Activated naive CD8-positive, alpha-beta T cell treated with anti-CD3 and anti-CD28 coated beads for 36 hours (primary cell): ENCODE results near the gene OPRD1. TPM values are rescaled to one million over a fixed set of nuclear protein-coding genes. Genes with fewer than 3 reads are reported as not detected.
"Not testable (repeated sequence)": the region's sequence is repeated elsewhere in the genome, so short reads cannot be mapped to it uniquely, and the experiment has no call there.

Experiments
- DNase-seq: peaks from one replicate; pipeline ENCODE4 v3.0.0; 2021
- H3K27ac Mint-ChIP-seq: one replicate; pipeline ENCODE4 v1.8.0; 2022; ENCODE audit warnings: mild to moderate bottlenecking, moderate library complexity, mixed read lengths
- H3K27me3 Mint-ChIP-seq: one replicate; pipeline ENCODE4 v1.8.0; 2022; ENCODE audit warnings: mild to moderate bottlenecking, mixed read lengths
- H3K36me3 Mint-ChIP-seq: one replicate; pipeline ENCODE4 v1.8.0; 2021; ENCODE audit warnings: mild to moderate bottlenecking, mixed read lengths
- H3K4me1 Mint-ChIP-seq: one replicate; pipeline ENCODE4 v1.8.0; 2021; ENCODE audit warnings: mixed read lengths
- H3K4me3 Mint-ChIP-seq: one replicate; pipeline ENCODE4 v1.8.0; 2022; ENCODE audit warnings: mild to moderate bottlenecking, moderate library complexity, mixed read lengths
- H3K9me3 Mint-ChIP-seq: one replicate; pipeline ENCODE4 v1.8.0; 2022; ENCODE audit warnings: mixed read lengths
- total RNA-seq, 2 experiments: library from RNA; stranded (reverse); gene quantifications; one replicate each; pipeline ENCODE4 v1.2.3, GENCODE V29; 2021

Gene OPRD1
- total RNA-seq, 2 experiments from 2014 or later: 0.02 TPM; not detected in 1

DNA sequence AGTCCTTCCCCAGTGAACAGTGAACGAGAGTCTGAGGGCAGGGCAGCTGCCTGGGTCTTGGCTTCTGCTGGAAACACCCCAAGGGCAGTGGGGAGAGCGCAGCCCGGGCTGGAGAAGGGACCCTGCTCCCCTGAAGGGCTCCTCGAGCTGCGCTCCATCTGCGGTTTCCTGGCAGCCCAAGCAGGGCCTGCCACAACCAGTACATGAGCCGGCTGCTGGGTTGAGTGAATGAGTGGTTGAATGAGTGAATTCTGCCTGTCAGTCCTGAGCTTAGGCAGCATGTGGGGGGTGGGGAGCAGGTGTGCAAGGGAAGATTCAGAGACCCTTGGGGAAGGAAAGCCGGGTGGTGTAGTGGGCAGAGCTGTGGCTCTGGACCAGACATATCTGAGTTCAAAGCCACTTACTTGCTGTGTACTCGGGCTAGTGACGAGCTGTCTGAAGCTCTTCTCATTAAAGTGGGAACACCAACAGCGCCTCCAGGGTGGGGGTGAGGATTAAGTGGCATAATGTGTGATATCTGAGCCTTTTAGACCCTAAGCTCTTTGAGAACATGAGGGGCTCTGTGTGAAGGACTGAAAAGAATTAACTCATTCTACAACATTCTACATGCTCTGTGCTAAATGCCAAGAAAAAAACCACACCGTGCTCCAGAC lies 3.7 kb downstream of the OPRD1 start:
- Mint-ChIP-seq H3K9me3 (no peaks in the 10 kb centered on the region), H3K27ac (no peak overlapping the region), H3K27me3 (peaks cover 63% of the 10 kb centered on the region), H3K4me1 (peaks cover 2% of the 10 kb centered on the region), H3K4me3 (no peak overlapping the region), H3K36me3 (no peaks in the 10 kb centered on the region)
- DNase-seq: no peak

- DNase-seq: no peak
- Mint-ChIP-seq H3K4me3 (no peak overlapping the region), H3K27ac (no peak overlapping the region), H3K4me1 (no peaks in the 10 kb centered on the region), H3K9me3 (no peaks in the 10 kb centered on the region), H3K36me3 (no peaks in the 10 kb centered on the region), H3K27me3 (peaks cover 52% of the 10 kb centered on the region)
These were observed 5.2 kb downstream of the OPRD1 start for GRCh38 chr1:28817133-28817532.

- no peaks in the 10 kb centered on the region for H3K9me3 Mint-ChIP-seq
- H3K4me3 Mint-ChIP-seq: no peak overlapping the region
- no peak overlapping the region for H3K27ac Mint-ChIP-seq
- no peaks in the 10 kb centered on the region for H3K36me3 Mint-ChIP-seq
- DNase-seq: no peak
- no peaks in the 10 kb centered on the region for H3K4me1 Mint-ChIP-seq
- peaks cover 35% of the 10 kb centered on the region for H3K27me3 Mint-ChIP-seq
These were observed 7.0 kb downstream of the OPRD1 start for GRCh38 chr1:28819020-28819419.

DNA sequence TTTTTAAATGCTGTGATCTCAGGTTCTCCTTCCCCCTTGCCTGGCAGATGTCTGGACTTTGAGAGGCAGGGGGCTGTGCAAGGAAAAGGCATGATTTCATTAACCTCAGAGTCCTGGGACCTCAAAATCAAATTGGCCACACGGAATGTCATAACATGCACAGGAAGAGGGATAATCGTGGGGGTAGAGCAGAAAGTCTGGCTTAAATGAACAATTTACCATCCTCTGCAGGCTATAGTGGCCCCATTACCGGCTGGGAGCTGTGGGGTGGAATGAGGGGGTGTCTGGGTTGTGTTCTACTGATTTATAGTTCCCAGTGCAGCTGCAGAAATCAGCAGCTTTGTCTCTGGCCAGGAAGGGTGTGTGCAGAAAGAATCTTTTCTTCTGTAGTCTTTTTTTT lies 10.8 kb downstream of the OPRD1 start:
- H3K27ac Mint-ChIP-seq: no peak overlapping the region
- H3K4me3 Mint-ChIP-seq: no peak overlapping the region
- DNase-seq: no peak
- H3K9me3 Mint-ChIP-seq: no peaks in the 10 kb centered on the region
- H3K27me3 Mint-ChIP-seq: peaks cover 13% of the 10 kb centered on the region
- no peaks in the 10 kb centered on the region for H3K36me3 Mint-ChIP-seq
- H3K4me1 Mint-ChIP-seq: no peaks in the 10 kb centered on the region

DNA sequence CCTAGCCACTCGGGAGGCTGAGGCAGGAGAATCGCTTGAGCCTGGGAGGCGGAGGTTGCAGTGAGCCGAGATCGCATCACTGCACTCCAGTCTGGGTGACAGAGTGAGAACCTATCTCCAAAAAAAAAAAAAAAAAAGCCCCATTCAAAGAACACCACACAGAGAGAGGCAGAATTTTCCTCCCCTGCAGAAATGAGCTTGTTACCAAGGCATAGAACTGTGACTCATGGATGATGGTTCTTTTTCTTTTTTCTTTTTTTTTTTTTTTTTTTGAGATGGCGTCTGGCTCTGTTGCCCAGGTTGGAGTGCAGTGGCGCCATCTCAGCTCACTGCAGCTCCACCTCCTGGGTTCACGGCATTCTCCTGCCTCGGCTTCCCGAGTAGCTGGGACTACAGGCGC lies 12.1 kb downstream of the OPRD1 start:
- H3K4me1 Mint-ChIP-seq, H3K4me3 Mint-ChIP-seq, H3K27ac Mint-ChIP-seq, DNase-seq, H3K27me3 Mint-ChIP-seq, H3K9me3 Mint-ChIP-seq, H3K36me3 Mint-ChIP-seq: not testable (repeated sequence)

DNA sequence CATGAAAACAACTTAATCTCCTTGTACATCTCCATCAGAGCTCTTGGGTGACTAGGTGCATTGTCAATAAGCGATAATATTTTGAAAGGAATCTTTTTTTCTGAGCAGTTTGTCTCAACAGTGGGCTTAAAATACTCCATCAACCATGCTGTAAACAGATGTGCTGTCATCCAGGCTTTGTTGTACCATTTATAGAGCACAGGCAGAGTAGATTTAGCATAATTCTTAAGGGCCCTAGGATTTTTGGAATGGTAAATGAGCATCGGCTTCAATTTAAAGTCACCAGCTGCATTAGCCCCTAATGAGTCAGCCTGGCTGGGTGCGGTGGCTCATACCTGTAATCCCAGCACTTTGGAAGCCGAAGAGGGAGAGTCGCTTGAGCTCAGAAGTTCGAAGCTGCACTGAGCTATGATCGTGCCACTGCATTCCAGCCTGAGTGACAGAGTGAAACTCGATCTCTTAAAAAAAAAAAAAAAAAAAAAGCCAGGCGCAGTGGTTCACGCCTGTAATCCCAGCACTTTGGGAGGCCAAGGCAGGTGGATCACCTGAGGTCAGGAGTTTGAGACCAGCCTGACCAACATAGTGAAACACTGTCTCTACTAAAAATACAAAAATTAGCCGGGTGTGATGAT lies 16.4 kb downstream of the OPRD1 start:
- H3K9me3 Mint-ChIP-seq, H3K4me3 Mint-ChIP-seq, H3K27ac Mint-ChIP-seq, H3K36me3 Mint-ChIP-seq, H3K4me1 Mint-ChIP-seq, DNase-seq, H3K27me3 Mint-ChIP-seq: not testable (repeated sequence)

DNA sequence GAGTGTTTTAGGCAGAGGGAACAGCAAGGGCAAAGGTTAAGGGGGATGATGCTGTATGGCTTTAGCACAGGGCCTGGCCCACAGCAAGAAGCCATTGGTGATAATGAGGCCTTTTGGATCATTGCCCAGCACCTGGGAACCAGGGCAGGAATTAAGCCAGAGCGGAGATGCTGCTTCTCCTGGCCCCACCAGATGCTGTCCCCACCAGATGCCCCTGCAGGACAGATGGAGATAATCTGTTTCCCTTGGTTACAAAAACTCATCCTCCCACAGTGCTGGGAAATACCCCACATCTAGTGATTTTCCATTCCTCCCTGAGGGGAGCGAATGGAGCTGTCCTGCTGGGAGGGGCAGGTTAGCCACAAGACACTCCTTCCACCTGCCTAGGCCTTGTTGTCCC lies 18.8 kb downstream of the OPRD1 start:
- DNase-seq: no peak
- H3K4me3 Mint-ChIP-seq: no peak overlapping the region
- H3K4me1 Mint-ChIP-seq: no peaks in the 10 kb centered on the region
- no peak overlapping the region for H3K27ac Mint-ChIP-seq
- H3K9me3 Mint-ChIP-seq: no peaks in the 10 kb centered on the region
- H3K36me3 Mint-ChIP-seq: no peaks in the 10 kb centered on the region
- H3K27me3 Mint-ChIP-seq: peaks cover 4% of the 10 kb centered on the region

- Mint-ChIP-seq H3K36me3 (no peaks in the 10 kb centered on the region), H3K4me1 (no peaks in the 10 kb centered on the region), H3K27ac (no peak overlapping the region), H3K27me3 (peaks cover 3% of the 10 kb centered on the region), H3K4me3 (no peak overlapping the region), H3K9me3 (no peaks in the 10 kb centered on the region)
- no peak for DNase-seq
These were observed 21.0 kb downstream of the OPRD1 start for GRCh38 chr1:28832966-28833365.

GRCh38 chr1:28833381-28833780 lies 21.4 kb downstream of the OPRD1 start:
- H3K27ac Mint-ChIP-seq: no peak overlapping the region
- H3K4me3 Mint-ChIP-seq: no peak overlapping the region
- no peaks in the 10 kb centered on the region for H3K4me1 Mint-ChIP-seq
- H3K27me3 Mint-ChIP-seq: peaks cover 3% of the 10 kb centered on the region
- no peak for DNase-seq
- no peaks in the 10 kb centered on the region for H3K9me3 Mint-ChIP-seq
- H3K36me3 Mint-ChIP-seq: no peaks in the 10 kb centered on the region

DNA sequence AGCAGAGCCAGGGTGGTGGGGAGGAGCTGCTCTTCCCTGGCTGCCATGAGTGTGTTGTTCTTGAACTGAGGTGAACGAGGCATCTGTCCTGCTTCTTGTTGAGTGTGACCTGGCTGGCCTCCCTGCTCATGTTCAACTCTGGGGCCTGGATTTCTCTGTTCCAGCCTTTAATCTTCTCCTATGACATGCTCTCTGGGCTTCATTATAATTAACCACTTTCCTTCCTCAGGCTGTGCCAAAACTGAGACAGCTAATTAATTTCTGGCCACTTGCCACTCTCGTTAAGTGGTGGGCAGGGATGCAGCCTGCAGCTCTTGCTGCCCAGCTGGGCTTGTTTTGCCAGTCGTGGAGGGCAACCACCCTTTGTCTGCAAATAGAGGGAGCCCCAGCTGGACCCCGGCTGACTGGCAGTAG lies 23.3 kb downstream of the OPRD1 start:
- no peaks in the 10 kb centered on the region for H3K36me3 Mint-ChIP-seq
- H3K4me1 Mint-ChIP-seq: no peaks in the 10 kb centered on the region
- peaks cover 3% of the 10 kb centered on the region for H3K27me3 Mint-ChIP-seq
- DNase-seq: no peak
- no peak overlapping the region for H3K4me3 Mint-ChIP-seq
- no peaks in the 10 kb centered on the region for H3K9me3 Mint-ChIP-seq
- no peak overlapping the region for H3K27ac Mint-ChIP-seq

DNA sequence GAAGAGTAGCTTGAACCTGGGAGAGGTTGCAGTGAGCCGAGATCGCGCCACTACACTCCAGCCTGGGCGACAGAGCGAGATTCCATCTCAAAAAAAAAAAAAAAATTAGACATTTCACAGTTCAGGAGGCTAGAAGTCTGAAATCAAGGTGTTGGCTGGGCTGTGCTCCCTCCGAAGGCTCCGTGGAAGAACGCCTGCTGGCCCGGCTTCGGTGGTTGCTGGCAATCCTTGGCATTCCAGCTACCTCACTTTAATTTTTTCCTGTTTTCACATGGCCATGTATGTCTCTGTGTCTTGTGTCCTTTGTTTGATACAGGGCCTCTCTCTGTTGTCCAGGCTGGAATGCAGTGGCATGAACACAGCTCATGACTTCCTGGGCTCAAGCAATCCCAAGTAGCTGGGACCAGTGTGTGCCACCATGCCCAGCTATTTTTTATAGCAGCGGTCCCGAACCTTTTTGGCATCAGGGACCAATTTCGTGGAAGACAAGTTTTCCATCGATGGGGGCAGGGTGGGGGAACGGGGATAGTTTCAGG lies 24.5 kb downstream of the OPRD1 start:
- no peak overlapping the region for H3K4me3 Mint-ChIP-seq
- H3K9me3 Mint-ChIP-seq: no peaks in the 10 kb centered on the region
- DNase-seq: no peak
- no peak overlapping the region for H3K27ac Mint-ChIP-seq
- H3K4me1 Mint-ChIP-seq: no peaks in the 10 kb centered on the region
- H3K36me3 Mint-ChIP-seq: no peaks in the 10 kb centered on the region
- H3K27me3 Mint-ChIP-seq: peaks cover 3% of the 10 kb centered on the region

DNA sequence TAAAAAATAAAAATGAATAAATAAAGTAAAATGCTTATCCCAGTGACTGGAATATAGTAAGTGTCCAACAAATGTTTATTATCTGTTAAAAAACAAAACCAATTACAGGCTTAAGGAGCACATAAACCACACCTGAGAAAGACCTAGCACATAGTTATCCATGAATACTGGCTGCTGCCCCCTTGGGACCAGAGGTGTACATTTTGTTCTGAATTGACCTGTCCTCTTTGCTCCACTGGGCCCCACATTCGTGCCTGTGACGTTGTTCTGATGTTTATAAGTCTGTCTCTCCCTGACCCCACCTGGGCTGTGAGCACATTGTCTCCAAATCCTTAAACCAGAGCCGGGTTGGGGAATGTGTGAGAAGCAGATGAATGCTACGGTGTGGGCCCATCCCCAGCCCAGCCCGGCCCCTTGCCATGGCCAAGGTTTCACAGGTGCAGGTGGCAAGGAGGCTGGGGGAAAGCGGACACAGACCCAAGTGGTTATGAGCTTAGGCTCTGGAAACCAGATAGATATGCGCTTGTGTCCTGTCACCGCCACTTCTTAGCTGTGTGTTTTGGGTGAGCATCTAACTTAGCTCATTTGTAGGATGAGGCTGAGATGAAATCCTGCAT lies 29.1 kb downstream of the OPRD1 start:
- no peaks in the 10 kb centered on the region for H3K36me3 Mint-ChIP-seq
- no peak overlapping the region for H3K4me3 Mint-ChIP-seq
- peaks cover under 1% of the 10 kb centered on the region for H3K4me1 Mint-ChIP-seq
- H3K27me3 Mint-ChIP-seq: peaks cover 3% of the 10 kb centered on the region
- H3K27ac Mint-ChIP-seq: no peak overlapping the region
- no peak for DNase-seq
- no peaks in the 10 kb centered on the region for H3K9me3 Mint-ChIP-seq

- no peak overlapping the region for H3K27ac Mint-ChIP-seq
- peaks cover 2% of the 10 kb centered on the region for H3K4me1 Mint-ChIP-seq
- no peaks in the 10 kb centered on the region for H3K9me3 Mint-ChIP-seq
- no peaks in the 10 kb centered on the region for H3K36me3 Mint-ChIP-seq
- no peaks in the 10 kb centered on the region for H3K27me3 Mint-ChIP-seq
- H3K4me3 Mint-ChIP-seq: no peak overlapping the region
- no peak for DNase-seq
These were observed 34.0 kb downstream of the OPRD1 start for GRCh38 chr1:28845786-28846543.

GRCh38 chr1:28847207-28847606 lies 35.2 kb downstream of the OPRD1 start:
- DNase-seq, H3K4me3 Mint-ChIP-seq, H3K27me3 Mint-ChIP-seq, H3K9me3 Mint-ChIP-seq, H3K27ac Mint-ChIP-seq, H3K4me1 Mint-ChIP-seq, H3K36me3 Mint-ChIP-seq: not testable (repeated sequence)

DNA sequence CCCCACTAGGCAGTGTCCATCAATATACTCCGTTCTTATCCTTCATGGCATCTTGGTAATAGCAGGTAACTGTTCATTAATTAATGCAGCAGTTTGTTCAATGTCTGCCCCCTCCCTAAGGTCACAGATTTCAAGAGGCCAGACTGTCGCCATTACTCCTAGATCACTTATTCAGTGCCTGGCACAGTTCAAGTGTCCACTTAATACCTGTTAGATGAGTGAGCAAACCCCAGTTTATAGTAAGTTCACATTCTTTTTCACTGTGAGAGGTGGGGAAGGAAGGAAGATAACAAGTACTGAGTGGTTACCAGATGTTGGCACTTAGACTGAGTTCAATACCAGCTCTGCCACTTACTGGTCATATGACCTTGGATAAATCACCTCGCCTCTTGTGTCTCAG lies 36.4 kb downstream of the OPRD1 start:
- no peaks in the 10 kb centered on the region for H3K27me3 Mint-ChIP-seq
- H3K9me3 Mint-ChIP-seq: no peaks in the 10 kb centered on the region
- H3K4me1 Mint-ChIP-seq: peaks cover 2% of the 10 kb centered on the region

More for the DNA sequence above, 36.4 kb downstream of the OPRD1 start:
- no peaks in the 10 kb centered on the region for H3K36me3 Mint-ChIP-seq
- no peak for DNase-seq
- no peak overlapping the region for H3K27ac Mint-ChIP-seq
- no peak overlapping the region for H3K4me3 Mint-ChIP-seq
